IMR-90 (cell line): ENCODE measurements around the gene NOS1. TPM values are rescaled to one million over a fixed set of nuclear protein-coding genes. Genes with fewer than 3 reads are reported as not detected.
"Not testable (repeated sequence)": the region's sequence is repeated elsewhere in the genome, so short reads cannot be mapped to it uniquely, and the experiment has no call there.

Experiments used
- ATAC-seq: fragments of 200-7000 bp; cut with Tn5 transposase; 2 replicates; pipeline ENCODE4 v1.9.1; 2020; ENCODE audit warnings: low read depth, mild to moderate bottlenecking, moderate library complexity
- BruUV-seq: library from RNA; stranded (reverse); fragments of 400-500 nt; replicated peaks from 2 replicates; lab custom pipeline; 2021; lab: Mats Ljungman, UMichigan
- CTCF ChIA-PET: fragments of 300-600 bp; formaldehyde crosslinking; extraction: SDS; loops from one replicate; lab custom pipeline; 2021; ENCODE audit warnings: antibody characterized with exemption; lab: Yijun Ruan, JAX
- POLR2A ChIA-PET: fragments of 300-600 bp; sonication (Branson Sonifier 250); formaldehyde crosslinking; loops from one replicate; lab custom pipeline; 2022; ENCODE audit warnings: antibody characterized with exemption; ENCODE audit not compliant: unreplicated experiment; lab: Charles Lee
- DNase-seq: peaks from one replicate; pipeline ENCODE4 v3.0.0; 2013
- H2AFZ ChIP-seq: replicated peaks from 2 replicates; pipeline ENCODE3; 2013; ENCODE audit warnings: low read length, mild to moderate bottlenecking; ENCODE audit not compliant: poor library complexity
- H2AK5ac ChIP-seq: 2 replicates; pipeline ENCODE4 v1.6.1; 2013; ENCODE audit warnings: low read depth, low read length, inconsistent platforms
- H2AK9ac ChIP-seq: replicated peaks from 2 replicates; pipeline ENCODE3; 2013; ENCODE audit warnings: mild to moderate bottlenecking, low read depth, low read length, moderate library complexity; ENCODE audit not compliant: poor library complexity
- H2BK120ac ChIP-seq: 2 replicates; pipeline ENCODE4 v1.6.1; 2013; ENCODE audit warnings: low read depth, low read length, inconsistent platforms
- H2BK15ac ChIP-seq: 3 replicates; pipeline ENCODE4 v1.6.1; 2013; ENCODE audit warnings: low read depth, low read length, inconsistent platforms
- H2BK20ac ChIP-seq: 2 replicates; pipeline ENCODE4 v1.6.1; 2013; ENCODE audit warnings: low read depth, mild to moderate bottlenecking, inconsistent platforms, low read length, moderate library complexity
- H2BK5ac ChIP-seq: 2 replicates; pipeline ENCODE4 v1.6.1; 2013; ENCODE audit warnings: mild to moderate bottlenecking, low read depth, low read length, inconsistent platforms; ENCODE audit not compliant: poor library complexity, severe bottlenecking
- H3K14ac ChIP-seq: replicated peaks from 2 replicates; pipeline ENCODE4 v1.6.1; 2013; ENCODE audit warnings: low read depth, low read length, inconsistent platforms
- H3K18ac ChIP-seq: 2 replicates; pipeline ENCODE4 v1.6.1; 2013; ENCODE audit warnings: low read depth, low read length, control low read depth
- H3K23ac ChIP-seq: 2 replicates; pipeline ENCODE4 v1.6.1; 2013; ENCODE audit warnings: low read depth, low read length, inconsistent platforms
- H3K27ac ChIP-seq: 2 replicates; pipeline ENCODE4 v1.5.1; 2013; ENCODE audit warnings: mild to moderate bottlenecking, control low read depth, low read length; ENCODE audit not compliant: insufficient read depth
- H3K27me3 ChIP-seq: 2 replicates; pipeline ENCODE4 v1.6.1; 2013; ENCODE audit warnings: low read length; ENCODE audit not compliant: control insufficient read depth, insufficient read depth
- H3K36me3 ChIP-seq: 2 replicates; pipeline ENCODE4 v1.6.1; 2013; ENCODE audit warnings: low read length, mixed read lengths; ENCODE audit not compliant: control insufficient read depth, insufficient read depth
- H3K4ac ChIP-seq: 2 replicates; pipeline ENCODE4 v1.6.1; 2013; ENCODE audit warnings: low read depth, low read length, inconsistent platforms
- H3K4me1 ChIP-seq: 2 replicates; pipeline ENCODE4 v1.6.1; 2013; ENCODE audit warnings: low read length, mixed read lengths; ENCODE audit not compliant: control insufficient read depth, insufficient read depth
- H3K4me2 ChIP-seq: 2 replicates; pipeline ENCODE4 v1.6.1; 2013; ENCODE audit warnings: low read depth, mild to moderate bottlenecking, control low read depth, low read length, moderate library complexity
- H3K4me3 ChIP-seq: 2 replicates; pipeline ENCODE4 v1.5.1; 2013; ENCODE audit warnings: low read depth, mild to moderate bottlenecking, control low read depth, low read length, moderate library complexity; ENCODE audit not compliant: insufficient read depth
- H3K56ac ChIP-seq: 2 replicates; pipeline ENCODE4 v1.6.1; 2013; ENCODE audit warnings: low read length, inconsistent platforms; ENCODE audit not compliant: insufficient read depth; ENCODE audit errors: extremely low read depth
- H3K79me1 ChIP-seq, 2 experiments: 2 replicates each; pipeline ENCODE4 v1.6.1; 2013; ENCODE audit warnings: low read length in 2 of 2, inconsistent platforms in 1 of 2, low read depth in 1 of 2
- H3K9ac ChIP-seq: 2 replicates; pipeline ENCODE4 v1.6.1; 2013; ENCODE audit warnings: low read depth, low read length, control low read depth
- H3K9me1 ChIP-seq: 2 replicates; pipeline ENCODE4 v1.6.1; 2013; ENCODE audit warnings: low read length, inconsistent platforms; ENCODE audit not compliant: insufficient read depth
- H3K9me3 ChIP-seq: 2 replicates; pipeline ENCODE4 v1.6.1; 2013; ENCODE audit warnings: low read length; ENCODE audit not compliant: control insufficient read depth, insufficient read depth
- H4K20me1 ChIP-seq: 2 replicates; pipeline ENCODE4 v1.6.1; 2013; ENCODE audit warnings: low read length, inconsistent platforms; ENCODE audit not compliant: insufficient read depth
- H4K5ac ChIP-seq: 2 replicates; pipeline ENCODE4 v1.6.1; 2013; ENCODE audit warnings: mild to moderate bottlenecking, low read depth, low read length, control low read depth
- H4K8ac ChIP-seq, 2 experiments: 2 replicates each; pipeline ENCODE4 v1.6.1; 2013; ENCODE audit warnings: low read depth in 2 of 2, low read length in 2 of 2, control low read depth in 1 of 2, inconsistent platforms in 1 of 2
- H4K91ac ChIP-seq: 2 replicates; pipeline ENCODE4 v1.6.1; 2013; ENCODE audit warnings: low read depth, low read length, inconsistent platforms; ENCODE audit not compliant: insufficient read depth
- WGBS, 2 experiments: methylation state at CpG; one replicate each; pipeline versions ENCODE4 v1.1.5 to v1.1.7; 2013; ENCODE audit warnings: missing lambda C conversion rate in 2 of 2; ENCODE audit not compliant: insufficient read length in 1 of 2; ENCODE audit errors: extremely low coverage in 2 of 2; 5-methylcytosine and 5-hydroxymethylcytosine counted together
- dilution Hi-C: fragments of 300-500 bp; cut with HindIII; formaldehyde crosslinking; loops from one replicate; pipeline ENCODE4 v1.14.3; 2018; ENCODE audit warnings: low sequenced_read_pairs; ENCODE audit not compliant: unreplicated experiment
- in situ Hi-C: fragments of 300-500 bp; cut with MboI; formaldehyde crosslinking; loops from 3 replicates; pipeline ENCODE4 v1.14.3; 2019; ENCODE audit warnings: low sequenced_read_pairs, inconsistent platforms, mixed read lengths
- intact Hi-C: fragments of 100-400 bp; cut with micrococcal nuclease; formaldehyde crosslinking; loops from 2 replicates; pipeline ENCODE4 v1.10.0; 2022
- polyA plus RNA-seq, 3 experiments: library from polyadenylated mRNA; depleted of rRNA; stranded (reverse); fragments of >200 nt; gene quantifications; 2 replicates each; pipeline ENCODE4 v1.2.3, GENCODE V29; 2012; ENCODE audit warnings: low replicate concordance in 1 of 3
- total RNA-seq: library from RNA; depleted of rRNA; stranded (reverse); fragments of >200 nt; gene quantifications from 2 replicates; pipeline ENCODE4 v1.2.3, GENCODE V29; 2012

NOS1 gene
- total and polyA plus RNA-seq, 2 of the 4 experiments (the other 2 are of a cell fraction): 0.09 TPM; not detected in 1

- H3K4me3 ChIP-seq, H3K9me3 ChIP-seq, H3K18ac ChIP-seq, H3K14ac ChIP-seq, H3K27me3 ChIP-seq, BruUV-seq, H3K23ac ChIP-seq, H2AK9ac ChIP-seq, dilution Hi-C loops, H3K9ac ChIP-seq, H3K36me3 ChIP-seq, intact Hi-C loops, H4K8ac ChIP-seq, H3K4me2 ChIP-seq, H3K56ac ChIP-seq, H3K4me1 ChIP-seq, H3K79me1 ChIP-seq, H2BK120ac ChIP-seq, H4K91ac ChIP-seq, H2AK5ac ChIP-seq, H3K27ac ChIP-seq, DNase-seq, in situ Hi-C loops, H2BK20ac ChIP-seq, H2AFZ ChIP-seq, H4K20me1 ChIP-seq, ATAC-seq, H2BK5ac ChIP-seq, H3K9me1 ChIP-seq, H3K4ac ChIP-seq, H4K5ac ChIP-seq, H2BK15ac ChIP-seq: not testable (repeated sequence)
- ChIA-PET POLR2A (interaction anchor here (0.6 kb wide), 1 partner anchor 10 kb away, joined by 3 read pairs; no protein-coding TSS in a partner anchor), CTCF (interaction anchor here (0.6 to 1.3 kb wide), 2 partner anchors 609 to 650 kb away, joined by 3 to 4 read pairs; no protein-coding TSS in a partner anchor)
- 60% methylated on average over 1 of the region's 8 CpGs; no CpG with 5 or more reads in 1 of the 2 experiments for WGBS, 2 experiments
These were observed 161.3 kb downstream of the NOS1 start for GRCh38 chr12:117199956-117200744.

GRCh38 chr12:117196334-117196733, 165.1 kb downstream of the NOS1 start:
- H3K36me3 ChIP-seq, H3K23ac ChIP-seq, DNase-seq, H3K9me1 ChIP-seq, H2BK15ac ChIP-seq, H2BK5ac ChIP-seq, H3K4ac ChIP-seq, H3K14ac ChIP-seq, BruUV-seq, H3K27ac ChIP-seq, H4K91ac ChIP-seq, H4K8ac ChIP-seq, ATAC-seq, H3K27me3 ChIP-seq, in situ Hi-C loops, H2BK120ac ChIP-seq, H4K20me1 ChIP-seq, H2BK20ac ChIP-seq, H3K9ac ChIP-seq, dilution Hi-C loops, H3K18ac ChIP-seq, intact Hi-C loops, H3K9me3 ChIP-seq, H3K4me3 ChIP-seq, H2AK5ac ChIP-seq, H3K4me2 ChIP-seq, H3K4me1 ChIP-seq, H4K5ac ChIP-seq, POLR2A ChIA-PET, H3K56ac ChIP-seq, H2AFZ ChIP-seq, H2AK9ac ChIP-seq, H3K79me1 ChIP-seq: not testable (repeated sequence)
- WGBS, 2 experiments: 77% methylated on average over 5 of the region's 6 CpGs; no CpG with 5 or more reads in 1 of the 2 experiments
- CTCF ChIA-PET: interaction anchor here (0.9 kb wide), 1 partner anchor 40 kb away, joined by 4 read pairs; no protein-coding TSS in a partner anchor
